Gastroesophageal sphincter (tissue), 4 donors: ENCODE data around the gene ACAT2. TPM values are rescaled to one million over a fixed set of nuclear protein-coding genes. Genes with fewer than 3 reads are reported as not detected.
"Not testable (repeated sequence)": the region's sequence is repeated elsewhere in the genome, so short reads cannot be mapped to it uniquely, and the experiment has no call there.

Source experiments
- ATAC-seq: fragments of 150-250 bp; one replicate; pipeline ENCODE4 v1.9.1; 2016; ENCODE audit warnings: mild to moderate bottlenecking, moderate library complexity
- H3K27ac ChIP-seq, 4 donors: fragments of 200-600 bp; sonication (generic) in 3 of 4; 1 replicate in 3 of 4; 2 replicates in 1 of 4; pipeline ENCODE4 v1.5.1; 2016 to 2019
- H3K27me3 ChIP-seq: fragments of 200-600 bp; sonication (generic); one replicate; pipeline ENCODE4 v1.5.1; 2019
- H3K36me3 ChIP-seq, 2 donors: fragments of 200-600 bp; sonication (generic); one replicate each; pipeline ENCODE4 v1.5.1; 2019; ENCODE audit warnings: control low read depth in 1 of 2
- H3K4me1 ChIP-seq, 3 donors: fragments of 200-600 bp; sonication (generic); 1 replicate in 2 of 3; 2 replicates in 1 of 3; pipeline ENCODE4 v1.5.1; 2016 to 2019; ENCODE audit warnings: control low read depth in 2 of 3
- H3K4me3 ChIP-seq, 2 donors: fragments of 200-600 bp; sonication (generic); one replicate each; pipeline ENCODE4 v1.5.1; 2019; ENCODE audit warnings: mild to moderate bottlenecking in 1 of 2, moderate library complexity in 1 of 2
- H3K9me3 ChIP-seq, 3 donors: fragments of 200-600 bp; sonication (generic); one replicate each; pipeline ENCODE4 v1.5.1; 2017 to 2019; ENCODE audit warnings: control low read depth in 2 of 3
- CTCF ChIP-seq, 4 experiments: fragments of 200-600 bp in 2 of 4; fragments of 450-650 bp in 2 of 4; sonication (generic) in 1 of 4; IDR thresholded peaks; one replicate each; pipeline ENCODE4 v1.5.1; 2017 to 2019; ENCODE audit warnings: antibody characterized with exemption in 4 of 4, mild to moderate bottlenecking in 2 of 4, moderate library complexity in 2 of 4
- EP300 ChIP-seq: sonication (generic); formaldehyde crosslinking; IDR thresholded peaks from one replicate; pipeline ENCODE4 v1.6.1; 2017; ENCODE audit warnings: antibody characterized with exemption, mild to moderate bottlenecking
- POLR2A ChIP-seq, 2 donors: fragments of 450-650 bp; IDR thresholded peaks; one replicate each; pipeline ENCODE4 v1.6.1; 2017; ENCODE audit warnings: antibody characterized with exemption in 2 of 2, mild to moderate bottlenecking in 2 of 2, moderate library complexity in 1 of 2
- POLR2AphosphoS5 ChIP-seq: sonication (generic); formaldehyde crosslinking; IDR thresholded peaks from one replicate; pipeline ENCODE4 v1.6.1; 2017; ENCODE audit warnings: antibody characterized with exemption
- WGBS, 2 donors: methylation state at CpG; one replicate each; pipeline ENCODE4 v1.1.5; 2018; ENCODE audit warnings: low coverage in 1 of 2; 5-methylcytosine and 5-hydroxymethylcytosine counted together
- total RNA-seq, 4 donors: library from RNA; depleted of rRNA; stranded (reverse); fragments of >200 nt; gene quantifications; one replicate each; pipeline ENCODE4 v1.1.0, GENCODE V29; 2016

ACAT2 gene
- total RNA-seq, 4 donors from 2014 or later: 3.1 to 11.7 (median 9.1) TPM

GRCh38 chr6:159730332-159730676 lies 31.5 kb upstream of the ACAT2 start:
- whole genome bisulfite sequencing, 2 donors: 54 to 66% methylated on average over 6 of the region's 6 CpGs
- Histone ChIP-seq H3K27me3 (no peaks in the 10 kb centered on the region), H3K4me1 (peaks cover 7 to 78% (median 11%) of the 10 kb centered on the region in 3 donors), H3K9me3 (no peaks in the 10 kb centered on the region), H3K4me3 (no peak overlapping the region), H3K36me3 (no peaks in the 10 kb centered on the region), H3K27ac (peak overlapping the region in 2 of 4 donors; percentile 11 to 97)
- no peak for TF ChIP-seq EP300
- no peak for ATAC-seq

- H3K27ac ChIP-seq: peak overlapping the region in 1 of 4 donors; percentile 97
- not testable (repeated sequence) for H3K36me3 ChIP-seq, H3K9me3 ChIP-seq, H3K4me3 ChIP-seq, ATAC-seq, H3K27me3 ChIP-seq
- H3K4me1 ChIP-seq: peaks cover 7 to 90% (median 11%) of the 10 kb centered on the region in 3 donors
- 86 to 90% methylated on average over 7 to 8 of the region's 12 CpGs for whole genome bisulfite sequencing, 2 donors
Observed at GRCh38 chr6:159732550-159732949, 29.3 kb upstream of the ACAT2 start.

- not testable (repeated sequence) for H3K4me3 ChIP-seq, H3K9me3 ChIP-seq, H3K27me3 ChIP-seq, H3K36me3 ChIP-seq, ATAC-seq, H3K27ac ChIP-seq
- WGBS, 2 donors: 93 to 98% methylated on average over 5 to 7 of the region's 12 CpGs
- H3K4me1 ChIP-seq: peaks cover 7 to 98% (median 11%) of the 10 kb centered on the region in 3 donors
Observed at GRCh38 chr6:159733395-159733794, 28.4 kb upstream of the ACAT2 start.

GRCh38 chr6:159736908-159737307 lies 24.9 kb upstream of the ACAT2 start:
- TF ChIP-seq POLR2A (IDR thresholded peaks at IDR 0.05) (no peak), CTCF (IDR thresholded peaks at IDR 0.05) (no peak), POLR2AphosphoS5 (no peak), EP300 (no peak)
- Histone ChIP-seq H3K27ac (no peak overlapping the region), H3K9me3 (no peaks in the 10 kb centered on the region), H3K36me3 (peaks cover 0 to 23% of the 10 kb centered on the region in 2 donors), H3K27me3 (no peaks in the 10 kb centered on the region), H3K4me1 (peaks cover 2 to 97% (median 11%) of the 10 kb centered on the region in 3 donors), H3K4me3 (no peak overlapping the region)
- no peak for ATAC-seq
- 89 to 100% methylated on average over 3 to 7 of the region's 7 CpGs for WGBS, 2 donors

GRCh38 chr6:159739341-159739740 lies 22.5 kb upstream of the ACAT2 start:
- no peak for ATAC-seq
- no peaks in the 10 kb centered on the region for H3K9me3 ChIP-seq
- no peak for TF ChIP-seq EP300
- no peak for TF ChIP-seq POLR2A (IDR thresholded peaks at IDR 0.05)
- no peak for TF ChIP-seq CTCF (IDR thresholded peaks at IDR 0.05)
- no peak for TF ChIP-seq POLR2AphosphoS5
- H3K4me1 ChIP-seq: peaks cover 0 to 78% (median 8%) of the 10 kb centered on the region in 3 donors
- WGBS, 2 donors: 48 to 52% methylated on average over 3 of the region's 3 CpGs
- peaks cover 9 to 47% of the 10 kb centered on the region in 2 donors for H3K36me3 ChIP-seq
- H3K27ac ChIP-seq: peak overlapping the region in 1 of 4 donors; percentile 80
- no peak overlapping the region for H3K4me3 ChIP-seq
- no peaks in the 10 kb centered on the region for H3K27me3 ChIP-seq

GRCh38 chr6:159742165-159742564 lies 19.7 kb upstream of the ACAT2 start:
- no peak overlapping the region for H3K4me3 ChIP-seq
- peaks cover 0 to 50% (median 8%) of the 10 kb centered on the region in 3 donors for H3K4me1 ChIP-seq
- H3K36me3 ChIP-seq: peaks cover 14 to 75% of the 10 kb centered on the region in 2 donors
- ATAC-seq: no peak
- H3K27me3 ChIP-seq: no peaks in the 10 kb centered on the region
- WGBS, 2 donors: 65 to 78% methylated on average over 1 of the region's 1 CpG
- H3K9me3 ChIP-seq: no peaks in the 10 kb centered on the region
- no peak for TF ChIP-seq POLR2A (IDR thresholded peaks at IDR 0.05)
- TF ChIP-seq CTCF (IDR thresholded peaks at IDR 0.05): no peak
- no peak for TF ChIP-seq EP300
- TF ChIP-seq POLR2AphosphoS5: no peak
- H3K27ac ChIP-seq: peak overlapping the region in 3 of 4 donors; percentile 70 to 87 (median 80)
